ENCODE measurements around the gene HOXB5. TPM values are rescaled to one million over a fixed set of nuclear protein-coding genes. Genes with fewer than 3 reads are reported as not detected.
A peak's percentile ranks its signal among the peaks of the same experiment; 100 is the strongest.

Gene HOXB5
- total and polyA plus RNA-seq, 2 of the 4 experiments (the other 2 are of a cell fraction), result 0.54 to 18.0 TPM

GRCh38 chr17:48622857-48623256 is 29.3 kb upstream of the HOXB5 start:
- no peak for ATAC-seq (ENCODE audit: low read depth)
- H3K9ac ChIP-seq (ENCODE audit: low read depth, low read length), result no peak overlapping the region
- H2AK5ac ChIP-seq (ENCODE audit: low read depth, low read length), result no peak overlapping the region
- no peak overlapping the region for H2BK20ac ChIP-seq (ENCODE audit: low read depth, low read length)
- no peak overlapping the region for H3K56ac ChIP-seq (ENCODE audit: extremely low read depth, insufficient read depth, low read length)
- in situ Hi-C loops (cut with MboI; ENCODE audit: low sequenced_read_pairs) (loop anchor here (10.0 kb wide), 1 partner anchor 458 kb away; no protein-coding TSS in a partner anchor), dilution Hi-C loops (cut with HindIII; ENCODE audit: low sequenced_read_pairs, unreplicated experiment) (no loop called here), intact Hi-C loops (cut with micrococcal nuclease) (no loop called here)
- peaks cover 13% of the 10 kb centered on the region; the same call in 1 of the 2 replicates for H4K20me1 ChIP-seq (ENCODE audit: insufficient read depth, low read length)
- CTCF ChIA-PET, result interaction anchor here (0.6 to 1.1 kb wide), 4 partner anchors 10 to 598 kb away, joined by 3 to 4 read pairs (median 3); no protein-coding TSS in a partner anchor
- H3K23ac ChIP-seq (ENCODE audit: low read depth, low read length), result no peak overlapping the region
- no CpG with 5 or more reads among the region's 11 CpGs for WGBS, 2 experiments (ENCODE audit: extremely low coverage in 2 of 2, insufficient read length in 1 of 2)
- H4K91ac ChIP-seq (ENCODE audit: insufficient read depth, low read depth, low read length), result no peak overlapping the region
- H3K9me1 ChIP-seq (ENCODE audit: insufficient read depth, low read length), result no peaks in the 10 kb centered on the region; the same call in 1 of the 2 replicates
- no peak overlapping the region for H3K14ac ChIP-seq (replicated peaks; ENCODE audit: low read depth, low read length)
- H3K27ac ChIP-seq (ENCODE audit: insufficient read depth, low read length), result no peak overlapping the region
- H3K9me3 ChIP-seq (ENCODE audit: control insufficient read depth, insufficient read depth, low read length), result peaks cover 14% of the 10 kb centered on the region
- H3K79me1 ChIP-seq (ENCODE audit: low read depth in 1 of 2, low read length in 2 of 2), result no peaks in the 10 kb centered on the region
- peak overlapping the region; percentile 70 for H2AK9ac ChIP-seq (replicated peaks; ENCODE audit: low read depth, low read length, poor library complexity)
- DNase-seq, result no peak
- no peak overlapping the region for H2AFZ ChIP-seq (replicated peaks; ENCODE audit: low read length, poor library complexity)
- POLR2A ChIA-PET (ENCODE audit: unreplicated experiment), result no interaction called here
- no peak overlapping the region for H2BK15ac ChIP-seq (ENCODE audit: low read depth, low read length)
- H3K27me3 ChIP-seq (ENCODE audit: control insufficient read depth, insufficient read depth, low read length), result peaks cover 96% of the 10 kb centered on the region
- TF ChIP-seq RAD21 (IDR thresholded peaks at IDR 0.05; ENCODE audit: low read length), result no peak
- TF ChIP-seq BHLHE40 (IDR thresholded peaks at IDR 0.05; ENCODE audit: low read depth, low read length), result no peak
- TF ChIP-seq RCOR1 (IDR thresholded peaks at IDR 0.05; ENCODE audit: insufficient replicate concordance, low read length), result no peak
- TF ChIP-seq SMC3 (IDR thresholded peaks at IDR 0.05; ENCODE audit: low read depth, low read length), result no peak
- TF ChIP-seq MAZ (IDR thresholded peaks at IDR 0.05; ENCODE audit: borderline replicate concordance, low read depth, low read length), result no peak
- TF ChIP-seq POLR2A (IDR thresholded peaks at IDR 0.05; ENCODE audit: low read depth, low read length), result no peak
- TF ChIP-seq MXI1 (IDR thresholded peaks at IDR 0.05; ENCODE audit: borderline replicate concordance, low read depth, low read length), result no peak
- TF ChIP-seq USF2 (IDR thresholded peaks at IDR 0.05; ENCODE audit: low read depth, low read length), result no peak
- TF ChIP-seq FOS (IDR thresholded peaks at IDR 0.05; ENCODE audit: low read depth, low read length), result no peak
- TF ChIP-seq NFE2L2 (IDR thresholded peaks at IDR 0.05; ENCODE audit: low read depth, low read length), result no peak
- no peak overlapping the region for H3K4me2 ChIP-seq (ENCODE audit: low read depth, low read length)
- H3K4me1 ChIP-seq (ENCODE audit: control insufficient read depth, insufficient read depth, low read length), result no peaks in the 10 kb centered on the region; the same call in 1 of the 2 replicates
- BruUV-seq (replicated peaks), result no TSS peak
- H3K4ac ChIP-seq (ENCODE audit: low read depth, low read length), result no peak overlapping the region
- H3K36me3 ChIP-seq (ENCODE audit: control insufficient read depth, insufficient read depth, low read length), result no peaks in the 10 kb centered on the region
- H3K18ac ChIP-seq (ENCODE audit: low read depth, low read length), result no peak overlapping the region
- H2BK5ac ChIP-seq (ENCODE audit: low read depth, low read length, poor library complexity, severe bottlenecking), result no peak overlapping the region
- no peak overlapping the region for H4K5ac ChIP-seq (ENCODE audit: low read depth, low read length)
- no peak overlapping the region for H3K4me3 ChIP-seq (ENCODE audit: insufficient read depth, low read depth, low read length)
- H2BK120ac ChIP-seq (ENCODE audit: low read depth, low read length), result no peak overlapping the region
- H4K8ac ChIP-seq (ENCODE audit: low read depth in 2 of 2, low read length in 2 of 2), result no peak overlapping the region
